Hematopoietic multipotent progenitor cell treated with erythropoietin and hydrocortisone succinate and interleukin-3 and kit ligand, for 8 days (in vitro differentiated cells): ENCODE measurements around the gene AMIGO1.
A peak's percentile ranks its signal among the peaks of the same experiment; 100 is the strongest.
"Not testable (repeated sequence)": the region's sequence is repeated elsewhere in the genome, so short reads cannot be mapped to it uniquely, and the experiment has no call there.

Source experiments
- DNase-seq: peaks from one replicate; pipeline ENCODE4 v3.0.0-alpha.2; 2015

The AMIGO1 gene

DNA sequence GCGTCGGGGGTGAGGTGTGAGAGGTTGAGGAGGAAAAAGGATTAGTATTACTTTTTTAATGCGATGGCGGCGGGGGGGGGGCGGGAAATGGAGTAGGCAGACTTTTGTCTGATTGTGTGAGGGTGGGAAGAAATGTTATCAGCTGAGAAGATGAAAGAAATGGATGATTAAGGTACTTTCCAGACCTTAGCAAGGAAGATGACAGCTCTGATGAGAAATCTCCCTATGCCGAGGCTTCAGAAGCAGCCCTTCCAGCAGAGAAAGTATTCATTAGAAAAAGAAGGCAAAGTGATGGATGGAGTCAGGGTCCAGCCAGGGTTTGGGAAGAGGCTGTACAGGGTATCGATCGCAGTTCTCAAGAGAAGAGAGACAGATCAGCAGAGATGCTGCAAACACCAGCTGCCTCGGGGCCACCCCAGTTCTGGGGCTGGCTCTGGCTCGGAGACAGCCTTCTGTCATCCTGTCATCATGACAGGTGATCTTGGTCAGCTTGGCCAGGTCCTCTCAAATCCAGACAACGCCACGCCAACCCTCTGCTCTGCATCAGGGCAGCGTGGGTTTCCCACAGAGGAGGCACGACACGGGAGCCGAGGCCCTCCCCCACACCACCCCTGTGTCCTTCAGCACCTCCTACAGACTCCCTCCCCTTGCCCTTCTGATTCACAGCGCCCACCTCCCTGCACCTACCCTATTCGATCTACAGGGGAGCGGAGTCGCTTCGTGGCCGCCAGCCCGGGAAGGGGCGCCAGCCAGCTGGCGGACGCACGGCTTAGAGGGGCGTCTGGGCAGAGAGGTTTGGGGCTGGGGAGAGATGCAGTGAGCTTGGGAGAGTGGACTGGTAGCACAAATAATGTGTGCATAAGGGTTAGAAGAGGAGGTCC, 26.5 kb downstream of the AMIGO1 start:
- DNase-seq, result no peak

DNA sequence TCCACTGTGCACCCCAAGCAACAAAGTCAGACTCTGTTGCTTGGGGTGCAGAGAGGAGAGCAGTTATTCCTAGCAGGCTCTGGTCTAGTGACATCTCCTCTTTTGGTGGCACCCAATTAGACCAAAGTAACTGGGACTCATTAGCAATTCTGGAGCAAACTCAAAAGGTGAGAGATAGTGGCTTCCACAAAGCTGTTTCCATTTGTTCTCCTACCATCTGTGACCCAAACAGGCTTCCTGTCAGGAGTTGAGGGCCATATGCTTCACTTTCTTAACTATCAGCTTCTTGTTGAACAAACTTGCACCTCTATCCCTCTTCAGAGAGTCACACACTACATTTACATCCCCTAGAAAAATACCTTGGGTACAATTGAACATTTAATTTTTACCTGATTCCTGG, 27.3 kb downstream of the AMIGO1 start:
- DNase-seq, result no peak

DNA sequence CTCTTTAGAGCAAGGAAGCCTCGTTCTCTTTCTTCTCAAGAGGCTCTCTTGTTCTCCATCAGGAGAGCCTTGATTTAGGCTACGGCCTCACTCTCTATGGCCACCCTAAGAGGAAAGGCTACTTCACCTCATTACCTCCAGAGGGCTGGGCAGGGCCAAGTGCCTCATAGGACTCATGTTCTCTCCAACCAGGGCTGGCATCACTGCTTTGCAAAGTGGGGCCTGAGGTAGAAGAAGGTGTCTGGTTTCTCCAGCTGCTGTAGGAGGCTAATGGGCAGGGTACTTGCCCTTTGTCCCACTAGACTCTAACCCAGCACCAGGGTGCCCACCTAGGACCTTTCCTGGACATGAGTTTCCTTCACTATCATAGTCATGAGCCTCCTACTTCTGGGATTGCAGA, 27.9 kb downstream of the AMIGO1 start:
- DNase-seq, result no peak

DNA sequence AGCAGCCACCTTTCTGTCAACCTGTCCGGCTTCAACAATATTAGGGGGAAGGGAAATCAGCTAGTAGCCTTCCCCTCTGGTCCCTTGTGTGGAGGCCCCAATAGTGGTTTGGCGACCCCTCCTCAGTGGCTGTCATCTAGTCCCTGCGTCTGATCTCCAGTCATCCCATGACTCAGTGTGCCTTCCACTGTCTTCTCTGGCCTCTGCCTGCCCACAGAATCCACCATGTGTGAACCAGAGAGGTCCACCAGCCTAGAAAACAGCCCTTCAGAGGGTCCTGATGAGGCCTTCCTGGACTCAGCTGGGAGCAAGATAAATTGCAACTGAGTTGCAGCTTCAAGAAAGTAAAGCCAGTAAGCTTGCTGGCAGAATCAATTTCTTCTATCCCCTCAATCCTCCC, 29.6 kb downstream of the AMIGO1 start:
- no peak for DNase-seq

DNA sequence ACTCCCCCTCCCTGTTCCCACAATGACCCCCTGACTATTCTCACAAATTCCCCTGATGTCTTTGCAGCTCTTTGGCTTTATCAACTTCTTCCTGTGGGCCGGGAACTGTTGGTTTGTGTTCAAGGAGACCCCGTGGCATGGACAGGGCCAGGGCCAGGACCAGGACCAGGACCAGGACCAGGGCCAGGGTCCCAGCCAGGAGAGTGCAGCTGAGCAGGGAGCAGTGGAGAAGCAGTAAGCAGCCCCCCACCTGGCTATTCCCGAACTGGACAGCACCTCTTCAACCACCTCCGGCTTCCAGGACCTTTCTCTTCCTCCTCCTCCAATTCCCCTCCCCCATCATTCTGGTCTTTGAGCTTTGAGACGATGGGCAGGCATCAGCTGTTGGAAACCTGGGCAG, 30.2 kb downstream of the AMIGO1 start:
- no peak for DNase-seq

DNA sequence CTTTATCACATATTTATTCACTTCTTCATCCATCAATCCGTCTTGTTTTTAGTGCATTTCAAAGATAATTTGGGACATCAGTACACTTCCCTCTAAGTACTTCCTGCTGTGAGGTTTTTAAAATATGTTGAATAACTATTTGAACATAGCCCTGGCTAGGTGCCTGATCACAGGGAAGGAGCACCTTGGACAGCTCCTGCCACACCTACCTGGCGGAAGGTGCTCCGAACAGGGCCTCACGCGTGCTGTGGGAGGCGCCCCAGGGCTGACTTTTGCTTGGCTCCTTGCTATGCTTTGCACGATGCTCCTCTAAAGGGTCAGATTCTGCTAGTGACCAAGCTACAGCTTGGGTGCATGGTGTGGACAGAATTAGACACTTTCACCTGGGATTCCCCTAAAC, 30.7 kb downstream of the AMIGO1 start:
- DNase-seq, result no peak

DNA sequence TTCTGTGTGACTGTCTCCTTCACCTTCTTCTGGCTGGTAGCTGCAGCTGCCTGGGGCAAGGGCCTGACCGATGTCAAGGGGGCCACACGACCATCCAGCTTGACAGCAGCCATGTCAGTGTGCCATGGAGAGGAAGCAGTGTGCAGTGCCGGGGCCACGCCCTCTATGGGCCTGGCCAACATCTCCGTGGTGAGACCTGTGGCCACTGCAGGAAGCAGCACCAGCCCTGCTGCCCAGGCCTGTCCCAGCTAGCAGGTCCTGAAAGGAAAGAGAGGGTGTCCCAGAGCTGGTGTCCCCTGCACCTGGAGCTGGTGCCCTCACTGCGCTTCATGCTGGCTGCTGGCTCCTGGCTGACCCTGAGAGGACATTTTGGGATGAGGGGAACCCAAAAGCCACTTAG, 31.7 kb downstream of the AMIGO1 start:
- peak; percentile 20 for DNase-seq

DNA sequence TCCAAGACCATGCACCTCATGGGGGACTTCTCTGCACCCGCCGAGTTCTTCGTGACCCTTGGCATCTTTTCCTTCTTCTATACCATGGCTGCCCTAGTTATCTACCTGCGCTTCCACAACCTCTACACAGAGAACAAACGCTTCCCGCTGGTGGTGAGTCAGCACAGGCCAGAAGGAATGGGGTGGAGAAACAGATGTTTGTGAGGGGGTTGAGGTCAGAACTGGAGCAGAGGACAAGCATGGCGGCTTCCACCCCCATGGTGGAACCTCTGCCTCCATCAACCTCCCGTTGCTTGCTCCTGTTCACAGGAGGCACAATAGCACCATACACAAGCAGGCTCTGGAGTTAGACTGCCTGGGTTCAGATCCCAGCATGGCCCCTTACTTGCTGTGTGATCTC, 32.7 kb downstream of the AMIGO1 start:
- DNase-seq, result no peak

DNA sequence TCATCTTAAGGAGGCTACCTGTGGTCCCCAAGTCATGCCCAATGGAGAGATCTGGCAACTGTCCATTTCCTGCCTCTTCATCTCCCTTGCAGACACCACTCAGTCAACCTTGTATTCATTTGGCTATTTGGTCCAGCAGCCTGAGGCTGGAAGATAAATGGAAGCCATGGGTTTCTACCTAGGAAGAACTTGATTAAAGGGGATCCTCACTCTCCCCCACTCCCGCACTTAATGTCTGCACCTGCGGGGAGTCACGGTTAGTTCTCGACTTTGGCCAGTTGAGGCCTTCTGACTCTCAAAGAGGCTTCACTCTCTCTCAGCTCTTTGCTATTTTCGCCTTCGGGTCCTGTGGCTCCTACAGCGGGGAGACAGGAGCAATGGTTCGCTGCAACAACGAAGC, 34.3 kb downstream of the AMIGO1 start:
- DNase-seq, result no peak

DNA sequence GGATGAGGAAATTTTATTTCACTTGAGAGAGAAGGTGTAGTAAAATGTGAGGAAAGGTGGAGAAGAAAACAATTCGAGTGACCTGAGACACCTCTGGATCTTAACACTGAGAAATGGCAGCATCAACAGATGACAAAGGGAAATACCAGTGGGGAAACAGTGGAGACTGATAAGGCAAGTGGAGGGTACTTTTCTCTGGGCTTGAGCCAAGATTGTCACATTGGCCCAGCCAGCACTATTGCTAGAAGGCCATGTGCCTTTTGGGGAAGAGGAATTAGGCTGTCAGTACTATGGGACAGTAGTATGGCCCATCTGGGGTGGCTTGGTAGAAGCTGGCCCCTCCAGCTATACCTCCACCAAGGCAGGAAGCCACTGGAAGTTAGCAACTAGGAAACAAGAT, 34.8 kb downstream of the AMIGO1 start:
- peak; percentile 59 for DNase-seq

DNA sequence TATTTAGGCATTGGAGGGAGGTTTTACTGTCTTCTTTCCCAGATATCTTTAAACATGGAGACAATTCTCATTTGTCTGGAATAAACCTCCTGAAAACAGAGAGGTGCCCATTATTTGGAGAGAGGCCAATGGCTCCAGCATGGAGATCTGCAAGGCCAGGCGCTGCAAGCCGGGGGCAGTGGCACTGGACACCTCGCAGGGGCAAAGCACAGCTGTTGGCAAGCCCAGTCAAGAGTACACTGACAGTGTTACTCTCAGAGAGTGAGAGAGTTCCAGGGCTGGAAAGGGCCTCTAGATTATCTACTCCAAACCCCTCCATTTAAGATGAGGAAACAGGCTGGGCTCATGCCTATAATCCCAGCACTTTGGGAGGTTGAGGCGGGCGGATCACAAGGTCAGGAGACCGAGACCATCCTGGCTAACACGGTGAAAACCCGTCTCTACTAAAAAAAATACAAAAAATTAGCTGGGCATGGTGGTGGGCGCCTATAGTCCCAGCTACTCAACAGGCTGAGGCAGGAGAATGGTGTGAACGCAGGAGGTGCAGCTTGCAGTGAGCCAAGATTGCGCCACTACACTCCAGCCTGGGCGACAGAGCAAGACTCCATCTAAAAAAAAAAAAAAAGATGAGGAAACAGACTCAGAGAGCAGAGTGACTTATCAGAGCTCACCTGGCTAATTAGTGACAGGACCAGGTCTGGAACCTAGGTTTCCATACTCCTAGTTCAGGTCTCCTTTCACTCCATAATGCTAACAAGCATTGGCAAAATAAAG, 36.1 kb downstream of the AMIGO1 start:
- not testable (repeated sequence) for DNase-seq

DNA sequence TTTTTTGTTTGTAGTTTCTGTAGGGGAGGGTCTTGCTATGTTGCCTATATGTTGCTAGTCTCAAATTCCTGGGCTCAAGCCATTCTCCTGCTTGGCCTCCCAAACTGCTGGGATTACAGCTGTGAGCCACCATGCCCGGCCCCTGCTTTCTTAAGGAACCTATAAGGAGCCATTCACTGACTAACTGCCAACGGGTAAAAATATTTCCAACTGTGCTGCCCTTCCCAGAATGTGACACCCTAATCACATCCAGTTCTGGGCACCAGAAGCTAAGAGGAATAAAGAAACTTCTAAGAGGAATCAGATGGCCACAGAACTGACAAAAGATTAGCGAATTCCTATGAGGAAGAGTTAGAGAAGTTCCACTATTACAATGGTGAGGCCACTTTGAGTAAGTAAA, 36.7 kb downstream of the AMIGO1 start:
- no peak for DNase-seq

DNA sequence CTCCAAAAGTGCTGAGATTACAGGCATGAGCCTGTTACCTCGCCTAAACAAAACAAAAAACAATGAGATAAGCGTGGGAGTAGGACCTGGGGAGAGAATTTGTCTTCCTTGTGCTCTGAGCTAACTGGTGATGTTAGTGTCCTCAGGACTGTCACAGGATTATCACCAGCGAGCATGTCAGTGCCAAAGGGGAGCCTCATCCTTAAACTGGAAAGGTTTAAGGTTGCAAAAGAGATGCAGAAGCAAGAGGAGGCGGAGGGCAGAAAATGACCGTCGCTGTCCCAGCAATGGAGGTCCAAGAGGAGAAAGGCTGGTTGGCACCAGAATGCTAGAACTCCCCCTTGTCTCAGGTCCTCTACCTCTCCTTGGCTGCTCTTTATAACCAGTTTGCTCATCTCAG, 39.3 kb downstream of the AMIGO1 start:
- no peak for DNase-seq

DNA sequence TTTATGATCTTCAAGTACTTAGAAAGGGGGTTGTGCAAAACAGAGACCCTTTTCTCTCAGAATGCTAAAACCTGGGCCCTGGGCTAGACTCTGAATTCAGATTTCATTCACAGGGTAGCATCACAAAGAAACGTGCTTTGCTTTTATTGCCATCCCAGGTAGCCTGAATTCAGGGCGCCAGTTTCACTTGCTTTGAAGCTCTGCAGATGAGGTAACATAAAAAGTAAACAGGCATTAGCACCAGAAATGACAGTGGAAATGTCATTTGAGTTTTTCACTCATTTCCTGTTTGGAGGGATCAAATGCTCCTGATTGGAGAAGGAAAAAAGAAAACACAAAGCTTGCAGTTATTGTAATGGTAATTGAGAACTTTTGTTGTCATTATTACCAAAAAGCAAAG, 40.6 kb downstream of the AMIGO1 start:
- no peak for DNase-seq

DNA sequence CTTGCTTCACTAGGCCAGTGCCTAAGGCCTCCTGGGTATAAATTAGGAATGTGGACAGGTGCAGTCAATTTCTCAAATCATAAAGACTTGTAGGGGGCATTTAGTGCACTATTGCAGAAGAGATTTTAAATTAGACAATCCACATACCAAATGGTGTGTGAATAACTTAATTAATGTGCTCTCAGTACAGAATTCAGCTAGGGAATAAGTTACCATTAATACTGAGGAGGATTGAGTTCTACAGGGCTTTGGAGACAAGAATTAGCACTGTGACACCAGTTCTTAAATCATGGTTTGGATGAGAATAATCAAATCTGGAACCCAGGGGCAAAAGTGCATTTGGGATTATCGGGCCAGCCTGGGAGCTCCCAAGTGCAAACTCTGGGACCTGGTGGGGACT, 41.5 kb downstream of the AMIGO1 start:
- no peak for DNase-seq

DNA sequence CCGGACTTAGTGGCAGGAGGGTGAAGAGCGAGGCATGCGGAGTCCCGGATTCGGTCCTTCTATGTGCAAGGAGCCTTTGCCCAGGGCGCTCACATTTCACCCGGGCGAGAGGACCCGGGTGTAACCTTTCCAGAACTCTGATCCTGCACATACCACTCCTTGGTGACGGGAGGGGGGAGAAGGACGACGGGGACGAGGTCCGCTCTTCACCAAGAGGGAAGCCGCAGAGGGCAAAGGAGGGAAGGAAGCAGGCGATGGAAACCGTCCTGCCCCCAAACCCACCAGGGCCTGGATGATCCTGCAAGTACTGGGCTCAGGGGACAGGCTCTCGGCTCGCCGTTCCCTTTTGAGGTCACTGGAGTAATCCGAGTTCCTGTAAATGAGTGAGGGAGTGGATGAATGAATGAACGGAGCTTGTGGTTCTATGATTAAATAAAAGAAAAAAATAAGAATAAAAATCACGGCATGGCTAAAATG, 42.2 kb downstream of the AMIGO1 start:
- no peak for DNase-seq

DNA sequence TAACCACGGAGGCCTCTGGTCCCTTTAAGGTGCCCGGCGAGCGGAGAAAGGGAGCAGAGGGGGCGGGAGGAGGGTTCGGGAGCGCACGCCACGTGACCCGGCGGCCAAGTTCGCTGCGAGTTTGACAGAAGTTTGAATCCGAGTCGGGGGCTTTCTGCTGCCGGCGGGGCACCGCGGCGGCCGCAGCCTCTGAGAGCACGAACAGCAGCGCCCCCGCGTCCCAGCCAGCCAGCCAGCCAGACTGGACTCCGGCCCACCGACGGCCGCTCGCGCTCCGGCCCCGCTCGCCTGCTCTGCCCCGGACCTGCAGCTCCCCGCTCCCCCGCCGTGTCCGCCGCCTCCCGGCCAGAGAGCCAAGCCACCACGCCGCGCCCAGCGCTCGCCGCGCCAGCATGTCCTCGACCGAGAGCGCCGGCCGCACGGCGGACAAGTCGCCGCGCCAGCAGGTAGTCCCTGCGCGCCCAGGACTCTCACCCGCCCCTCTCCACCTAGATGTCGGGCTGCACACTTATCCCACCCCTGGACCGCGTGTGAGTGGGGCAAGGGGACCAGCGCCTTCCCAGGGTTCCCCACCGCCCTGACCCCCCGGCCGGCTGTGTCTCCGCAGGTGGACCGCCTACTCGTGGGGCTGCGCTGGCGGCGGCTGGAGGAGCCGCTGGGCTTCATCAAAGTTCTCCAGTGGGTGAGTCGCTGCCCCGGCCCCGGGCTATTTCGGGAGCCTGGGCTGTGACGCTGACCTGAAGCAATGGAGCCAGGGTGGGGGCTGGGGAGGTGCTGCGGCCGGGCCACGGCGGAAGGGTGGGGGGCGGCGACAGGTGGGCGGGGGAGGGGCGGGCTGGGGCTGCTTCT, 42.9 kb downstream of the AMIGO1 start, which contains the start of gene SYPL2:
Gene SYPL2, plus strand, starts transcription at position 95 of the 849 bp plus-strand sequence. Its CDS starts 298 bp downstream, at position 393.
- no peak for DNase-seq

DNA sequence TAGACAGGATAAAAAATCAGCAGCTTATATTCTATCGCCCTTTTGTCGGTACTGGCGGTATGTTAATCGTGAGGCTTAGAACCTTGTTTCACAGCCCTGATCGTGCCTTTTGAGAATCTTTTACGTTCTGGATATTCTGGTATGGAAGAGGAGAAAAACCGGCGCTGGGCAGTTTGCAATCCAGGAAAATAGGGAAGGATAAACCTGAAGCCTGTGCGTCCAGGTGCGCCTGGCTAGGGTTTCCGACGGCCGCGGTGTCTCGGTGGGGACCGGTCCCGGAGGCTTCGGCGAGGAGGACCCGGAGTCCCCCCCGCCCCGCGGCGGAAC, 43.4 kb downstream of the AMIGO1 start:
- DNase-seq, result no peak

DNA sequence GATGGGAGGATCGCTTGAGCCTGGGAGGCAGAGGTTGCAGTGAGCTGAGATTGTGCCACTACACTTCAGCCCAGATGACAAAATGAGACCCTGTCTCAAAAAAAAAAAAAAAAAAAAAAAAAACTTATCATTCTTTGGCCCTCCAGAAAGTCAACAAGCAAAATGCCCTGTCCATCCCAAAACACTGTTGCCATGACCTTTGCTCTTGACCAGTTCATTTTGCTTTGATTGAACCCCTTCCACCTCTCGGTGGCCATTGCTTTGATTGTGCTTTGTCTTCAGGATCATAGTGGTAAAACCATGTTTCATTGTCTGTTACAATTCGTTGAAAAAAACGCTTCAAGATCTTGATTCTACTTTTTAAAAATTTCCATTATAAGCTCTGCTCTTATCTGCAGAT, 51.7 kb downstream of the AMIGO1 start:
- DNase-seq, result no peak

DNA sequence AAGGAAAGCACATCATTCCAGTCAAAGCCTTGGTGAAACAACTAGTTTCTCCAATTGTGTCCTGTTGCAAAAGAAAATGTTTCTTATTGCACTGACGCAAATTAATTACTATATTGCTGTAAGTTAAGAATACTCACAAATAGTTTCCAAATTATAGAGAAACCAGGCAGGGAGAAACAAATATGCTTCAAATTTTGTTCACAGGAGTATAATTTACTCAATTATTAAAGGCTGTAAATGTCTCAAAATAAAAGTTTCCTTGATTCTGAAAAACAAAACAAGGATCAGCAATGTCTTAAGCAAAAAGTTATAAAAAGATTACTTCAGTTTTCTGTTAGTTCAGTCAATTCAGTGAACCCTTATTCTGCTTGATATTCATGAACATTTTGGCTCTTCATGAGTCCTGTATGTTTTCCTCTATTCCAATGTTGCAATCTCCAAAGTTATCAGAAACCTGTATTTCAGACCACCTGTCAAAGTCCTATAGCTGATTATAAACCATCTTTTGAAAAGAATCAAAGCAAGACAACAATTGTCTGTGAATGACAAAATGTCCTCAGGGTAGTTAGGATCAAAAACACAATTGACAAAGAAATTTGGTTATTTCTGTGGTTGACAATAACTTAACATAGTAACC, 54.9 kb downstream of the AMIGO1 start:
- no peak for DNase-seq
